Transverse colon (tissue), 4 donors: ENCODE measurements around the gene PTPRN2.

Experiments used
- CTCF ChIP-seq, 5 experiments: fragments of 200-600 bp in 3 of 5; fragments of 450-650 bp in 2 of 5; sonication (generic) in 3 of 5; IDR thresholded peaks; 1 replicate in 2 of 5; 2 replicates in 3 of 5; pipeline ENCODE4 v1.5.1; 2016 to 2017; ENCODE audit warnings: antibody characterized with exemption in 5 of 5, inconsistent platforms in 3 of 5, mild to moderate bottlenecking in 2 of 5, moderate library complexity in 1 of 5
- POLR2A ChIP-seq: fragments of 450-650 bp; IDR thresholded peaks from one replicate; pipeline ENCODE4 v1.6.1; 2016; ENCODE audit warnings: antibody characterized with exemption, mild to moderate bottlenecking, moderate library complexity
- POLR2AphosphoS5 ChIP-seq, 3 donors: sonication (generic); formaldehyde crosslinking; IDR thresholded peaks; one replicate each; pipeline ENCODE4 v1.6.1; 2016; ENCODE audit warnings: antibody characterized with exemption in 3 of 3

- TF ChIP-seq CTCF (IDR thresholded peaks at IDR 0.05): no peak
- TF ChIP-seq POLR2A: no peak
- no peak for TF ChIP-seq POLR2AphosphoS5 (IDR thresholded peaks at IDR 0.05)
Observed at GRCh38 chr7:158328376-158329013, 259.1 kb downstream of the PTPRN2 start.
